Esophagus muscularis mucosa (tissue), 4 donors: ENCODE measurements around the gene CWH43.
"Not testable (repeated sequence)": the region's sequence is repeated elsewhere in the genome, so short reads cannot be mapped to it uniquely, and the experiment has no call there.

Source experiments
- EP300 ChIP-seq: sonication (generic); formaldehyde crosslinking; IDR thresholded peaks from one replicate; pipeline ENCODE4 v1.6.1; 2017; ENCODE audit warnings: antibody characterized with exemption
- POLR2A ChIP-seq: fragments of 450-650 bp; IDR thresholded peaks from one replicate; pipeline ENCODE4 v1.6.1; 2017; ENCODE audit warnings: antibody characterized with exemption, moderate library complexity, mild to moderate bottlenecking, low read depth
- POLR2AphosphoS5 ChIP-seq, 2 donors: sonication (generic); formaldehyde crosslinking; IDR thresholded peaks; one replicate each; pipeline ENCODE4 v1.6.1; 2017; ENCODE audit warnings: antibody characterized with exemption in 2 of 2
- TF ChIP-seq, protein P1 (sequence below), 3 experiments: fragments of 200-600 bp in 2 of 3; fragments of 450-650 bp in 1 of 3; sonication (generic) in 2 of 3; IDR thresholded peaks; one replicate each; pipeline ENCODE4 v1.5.1; 2017 to 2019; ENCODE audit warnings: antibody characterized with exemption in 3 of 3, mild to moderate bottlenecking in 2 of 3, moderate library complexity in 1 of 3

DNA sequence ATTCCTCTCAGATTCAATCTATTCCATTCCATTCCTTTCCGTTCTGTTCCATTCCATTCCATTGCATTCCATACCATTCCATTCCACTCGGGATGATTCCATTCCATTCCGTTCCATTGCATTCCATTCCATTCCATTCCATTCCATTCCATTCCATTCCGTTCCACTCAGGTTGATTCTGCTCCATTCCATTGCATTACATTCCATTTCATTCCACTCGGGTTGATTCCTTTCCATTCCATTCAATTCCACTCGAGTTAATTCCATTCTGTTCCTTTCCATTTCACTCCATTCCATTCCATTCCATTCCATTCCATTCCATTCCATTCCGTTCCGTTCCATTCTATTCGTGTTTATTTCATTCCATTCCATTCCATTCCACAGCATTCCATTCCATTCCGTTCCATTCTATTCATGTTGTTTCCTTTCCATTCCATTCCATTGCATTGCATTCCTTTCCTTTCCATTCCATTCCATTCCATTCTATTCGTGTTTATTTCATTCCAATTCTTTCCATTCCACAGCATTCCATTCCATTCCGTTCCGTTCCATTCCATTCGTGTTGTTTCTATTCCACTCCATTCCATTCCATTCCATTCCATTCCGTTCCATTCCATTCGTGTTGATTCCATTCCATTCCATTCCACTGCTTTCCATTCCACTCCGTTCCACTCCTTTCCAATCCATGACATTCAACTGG is 118.3 kb downstream of the CWH43 start:
- TF ChIP-seq, protein P1, sequence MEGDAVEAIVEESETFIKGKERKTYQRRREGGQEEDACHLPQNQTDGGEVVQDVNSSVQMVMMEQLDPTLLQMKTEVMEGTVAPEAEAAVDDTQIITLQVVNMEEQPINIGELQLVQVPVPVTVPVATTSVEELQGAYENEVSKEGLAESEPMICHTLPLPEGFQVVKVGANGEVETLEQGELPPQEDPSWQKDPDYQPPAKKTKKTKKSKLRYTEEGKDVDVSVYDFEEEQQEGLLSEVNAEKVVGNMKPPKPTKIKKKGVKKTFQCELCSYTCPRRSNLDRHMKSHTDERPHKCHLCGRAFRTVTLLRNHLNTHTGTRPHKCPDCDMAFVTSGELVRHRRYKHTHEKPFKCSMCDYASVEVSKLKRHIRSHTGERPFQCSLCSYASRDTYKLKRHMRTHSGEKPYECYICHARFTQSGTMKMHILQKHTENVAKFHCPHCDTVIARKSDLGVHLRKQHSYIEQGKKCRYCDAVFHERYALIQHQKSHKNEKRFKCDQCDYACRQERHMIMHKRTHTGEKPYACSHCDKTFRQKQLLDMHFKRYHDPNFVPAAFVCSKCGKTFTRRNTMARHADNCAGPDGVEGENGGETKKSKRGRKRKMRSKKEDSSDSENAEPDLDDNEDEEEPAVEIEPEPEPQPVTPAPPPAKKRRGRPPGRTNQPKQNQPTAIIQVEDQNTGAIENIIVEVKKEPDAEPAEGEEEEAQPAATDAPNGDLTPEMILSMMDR (IDR thresholded peaks at IDR 0.05), result not testable (repeated sequence)
- TF ChIP-seq POLR2A; POLR2AphosphoS5 (IDR thresholded peaks at IDR 0.05); EP300: not testable (repeated sequence)
